ENCODE results near the gene C2orf66.

Gene C2orf66

DNA sequence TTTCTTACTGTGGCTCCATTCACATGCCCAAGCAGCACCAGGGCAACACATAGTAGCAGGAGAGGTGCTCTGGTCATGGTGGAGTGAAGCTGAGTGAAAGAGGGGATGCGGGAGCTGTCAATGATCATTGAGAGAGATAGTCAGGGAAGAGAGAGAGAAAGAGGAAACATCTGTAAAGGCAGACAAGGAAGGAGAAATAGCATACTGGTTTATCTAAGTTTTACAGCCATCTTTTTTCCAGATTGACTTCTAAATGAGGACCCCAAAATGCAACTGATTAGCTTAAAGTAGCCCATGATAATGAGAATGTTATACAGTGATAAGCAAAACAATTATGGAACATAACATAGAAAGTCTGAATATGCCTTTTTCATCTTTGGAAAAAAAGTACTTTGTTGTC is at the start of gene C2orf66:
Gene C2orf66 (minus strand): TSS at position 96 of the 400 bp plus-strand sequence. CDS start 19 bp downstream, at position 77.
- DNase-seq (ENCODE audit: low read depth, low spot score), result no peak

GRCh38 chr2:196854629-196855028 is 45.5 kb upstream of the C2orf66 start:
- DNase-seq (ENCODE audit: low read depth, low spot score), result no peak

DNA sequence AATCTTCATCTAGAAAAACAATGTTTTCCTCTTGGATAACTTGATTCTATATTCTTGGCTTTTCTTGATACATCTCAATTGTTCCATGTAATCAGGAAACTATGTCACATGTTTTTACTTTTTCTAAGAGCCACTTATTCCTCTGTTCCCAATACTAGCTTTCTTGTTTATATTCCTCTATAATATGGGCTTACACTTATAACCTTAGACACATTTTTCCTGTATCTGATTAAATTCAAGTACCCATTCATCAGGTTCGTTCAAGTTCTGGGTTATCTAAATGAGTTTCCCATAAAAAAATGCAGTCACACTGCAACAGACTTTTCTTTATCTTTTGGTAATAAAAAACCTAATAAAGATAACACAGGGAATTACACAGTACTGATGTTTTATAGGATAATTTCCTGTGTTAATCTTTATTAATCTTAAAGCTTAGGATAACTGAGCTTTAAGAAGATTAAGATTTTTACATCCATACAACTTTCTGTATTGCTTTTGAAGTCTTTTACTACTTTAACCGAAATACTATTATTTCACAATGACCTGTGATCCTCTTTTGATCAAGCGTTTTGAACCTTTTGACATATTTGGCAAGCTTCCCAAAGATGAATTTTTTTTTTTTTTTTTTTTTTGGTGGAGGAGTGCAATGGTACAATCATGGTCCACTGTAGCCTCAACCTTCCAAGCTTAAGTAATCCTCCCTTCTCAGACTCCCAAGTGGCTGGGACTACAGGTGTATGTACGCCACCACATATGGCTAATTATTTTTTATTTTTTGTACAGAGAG is 44.3 kb upstream of the C2orf66 start:
- DNase-seq (ENCODE audit: low read depth, low spot score), result no peak

GRCh38 chr2:196851088-196851487 is 41.9 kb upstream of the C2orf66 start:
- DNase-seq (ENCODE audit: low read depth, low spot score), result no peak

DNA sequence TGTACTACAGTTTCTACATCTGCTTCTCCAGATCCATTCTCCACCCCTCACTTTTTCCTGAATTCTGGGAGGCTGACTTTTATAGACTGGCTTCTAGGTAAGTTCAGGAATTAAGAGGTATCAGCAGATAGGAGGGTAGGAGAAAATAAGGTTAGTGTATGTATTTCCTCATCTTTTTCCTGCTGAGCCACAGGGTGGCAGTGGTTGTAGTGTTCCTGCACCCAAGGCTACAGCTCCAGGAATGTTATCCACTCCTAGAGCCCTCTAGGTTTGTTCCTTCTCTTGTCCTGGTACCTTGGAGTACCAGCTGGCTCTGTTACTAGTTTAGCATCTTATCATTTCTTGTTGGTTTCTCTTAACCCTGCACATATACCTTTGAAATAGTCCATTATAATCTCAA is 40.7 kb upstream of the C2orf66 start:
- no peak for DNase-seq (ENCODE audit: low read depth, low spot score)

DNA sequence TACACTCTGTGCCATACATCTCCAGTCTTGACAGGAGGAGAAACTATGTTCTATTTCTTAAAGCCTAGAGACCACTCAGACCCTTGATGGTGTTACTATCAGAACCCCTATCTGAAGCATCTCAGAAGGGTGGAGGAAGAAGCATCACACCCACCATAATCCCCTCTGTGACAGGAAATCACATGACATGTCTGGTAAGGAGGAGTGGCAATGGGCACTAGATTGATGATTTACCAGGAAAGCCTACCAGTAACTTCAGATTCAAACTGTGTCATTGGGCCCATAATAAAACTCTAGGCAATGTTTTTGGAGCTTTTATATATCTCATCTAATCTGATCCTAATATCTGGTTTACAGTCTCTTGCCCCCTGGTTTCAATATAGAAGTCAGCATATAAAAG is 37.1 kb upstream of the C2orf66 start:
- no peak for DNase-seq (ENCODE audit: low read depth, low spot score)

- no peak for DNase-seq (ENCODE audit: low read depth, low spot score)
Measured at GRCh38 chr2:196845371-196845770, 36.2 kb upstream of the C2orf66 start.

- no peak for DNase-seq (ENCODE audit: low read depth, low spot score)
Measured at GRCh38 chr2:196840171-196840570, 31.0 kb upstream of the C2orf66 start.

- DNase-seq (ENCODE audit: low read depth, low spot score), result no peak
Measured at GRCh38 chr2:196839574-196839973, 30.4 kb upstream of the C2orf66 start.

DNA sequence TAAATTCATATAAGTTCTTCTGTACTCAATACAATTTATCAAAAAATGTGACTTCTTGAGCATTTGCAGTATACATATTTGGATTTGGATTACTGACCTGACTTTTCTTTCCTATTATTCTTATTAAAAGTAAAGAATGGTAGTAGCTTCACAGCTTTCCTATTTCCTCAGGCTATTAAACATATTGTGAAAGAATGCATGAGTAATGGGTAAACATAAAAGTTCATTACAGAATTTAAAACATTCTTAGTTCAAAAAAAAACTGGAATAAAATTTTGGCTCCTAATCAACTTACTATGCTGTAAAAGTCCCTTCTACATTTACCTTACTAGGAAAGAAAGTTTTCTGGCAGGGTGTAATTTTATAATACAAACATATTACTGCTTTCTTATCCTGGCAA is 27.3 kb upstream of the C2orf66 start:
- DNase-seq (ENCODE audit: low read depth, low spot score), result no peak

DNA sequence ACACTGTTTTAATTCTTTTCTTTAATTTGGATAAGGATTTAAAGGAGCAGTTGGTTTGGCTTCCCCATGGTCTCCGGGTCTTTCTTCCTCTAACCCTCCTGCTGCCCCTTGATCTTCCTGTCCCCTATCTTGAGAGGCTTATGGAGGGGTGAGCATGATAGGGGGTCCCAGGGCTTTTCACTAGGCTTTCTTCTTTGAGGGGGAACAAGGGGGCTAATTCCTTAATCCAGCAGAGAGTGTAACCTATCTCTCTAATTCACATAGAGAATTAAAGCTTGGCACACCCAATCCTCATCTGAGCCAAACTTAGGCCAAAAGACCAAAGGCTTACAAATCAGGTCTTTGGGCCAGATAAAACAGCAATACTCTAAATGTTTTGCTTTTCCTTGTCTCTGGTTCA is 21.5 kb upstream of the C2orf66 start:
- DNase-seq (ENCODE audit: low read depth, low spot score), result no peak

- no peak for DNase-seq (ENCODE audit: low read depth, low spot score)
Measured at GRCh38 chr2:196827356-196827755, 18.2 kb upstream of the C2orf66 start.

GRCh38 chr2:196823750-196824522 is 14.8 kb upstream of the C2orf66 start:
- DNase-seq (ENCODE audit: low read depth, low spot score), result no peak

- DNase-seq (ENCODE audit: low read depth, low spot score), result no peak
Measured at GRCh38 chr2:196821195-196821594, 12.0 kb upstream of the C2orf66 start.

DNA sequence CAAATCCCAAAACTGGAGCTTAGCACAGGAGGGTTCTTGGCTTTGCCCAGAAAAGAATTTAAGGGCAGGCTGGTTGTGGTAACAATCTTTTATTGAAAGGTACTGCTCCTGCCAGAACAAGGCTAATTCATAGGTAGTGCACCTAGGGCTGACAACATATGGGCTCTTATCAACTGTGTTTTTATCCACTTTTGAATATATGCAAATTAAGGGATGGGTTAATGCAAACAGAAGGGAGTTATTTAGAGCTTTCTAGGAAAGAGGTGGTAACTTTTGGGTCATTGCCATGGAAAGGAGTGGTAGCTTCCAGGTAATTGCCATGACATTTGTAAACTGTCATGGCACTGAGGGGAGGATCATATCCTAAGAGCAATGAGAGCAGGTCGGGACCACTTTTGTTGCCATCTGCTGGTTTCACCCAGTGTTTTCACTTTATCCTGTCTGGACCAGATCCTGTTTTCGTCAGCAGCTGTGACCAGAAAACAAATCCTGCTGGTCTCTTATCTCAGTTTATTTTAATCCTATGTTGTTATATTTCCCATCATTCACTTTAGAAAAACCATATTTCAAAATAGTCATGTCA is 981 bp downstream of the C2orf66 start:
- no peak for DNase-seq (ENCODE audit: low read depth, low spot score)

DNA sequence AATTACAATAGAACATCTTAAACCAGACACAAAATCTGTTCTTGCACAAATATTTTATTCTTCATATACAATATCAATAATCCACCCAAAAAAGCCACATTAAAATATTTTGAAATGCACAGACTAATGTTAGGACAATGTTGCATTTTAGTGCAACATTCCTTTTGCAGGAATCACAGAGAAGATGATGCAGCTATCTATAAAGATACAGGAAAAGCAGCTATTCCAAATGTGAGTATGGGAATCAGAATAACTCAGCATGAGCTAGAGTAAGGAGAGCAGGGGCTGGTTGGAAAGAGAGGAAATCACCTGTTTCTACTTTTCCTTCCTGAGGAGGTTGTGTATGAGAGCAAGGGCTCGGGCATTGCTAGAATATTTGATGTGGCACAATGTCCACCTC is 4.8 kb downstream of the C2orf66 start:
- no peak for DNase-seq (ENCODE audit: low read depth, low spot score)

GRCh38 chr2:196802401-196802800 is 6.8 kb downstream of the C2orf66 start:
- DNase-seq (ENCODE audit: low read depth, low spot score), result no peak

GRCh38 chr2:196801674-196802261 is 7.4 kb downstream of the C2orf66 start:
- no peak for DNase-seq (ENCODE audit: low read depth, low spot score)

- no peak for DNase-seq (ENCODE audit: low read depth, low spot score)
Measured at GRCh38 chr2:196798980-196799379, 10.2 kb downstream of the C2orf66 start.

DNA sequence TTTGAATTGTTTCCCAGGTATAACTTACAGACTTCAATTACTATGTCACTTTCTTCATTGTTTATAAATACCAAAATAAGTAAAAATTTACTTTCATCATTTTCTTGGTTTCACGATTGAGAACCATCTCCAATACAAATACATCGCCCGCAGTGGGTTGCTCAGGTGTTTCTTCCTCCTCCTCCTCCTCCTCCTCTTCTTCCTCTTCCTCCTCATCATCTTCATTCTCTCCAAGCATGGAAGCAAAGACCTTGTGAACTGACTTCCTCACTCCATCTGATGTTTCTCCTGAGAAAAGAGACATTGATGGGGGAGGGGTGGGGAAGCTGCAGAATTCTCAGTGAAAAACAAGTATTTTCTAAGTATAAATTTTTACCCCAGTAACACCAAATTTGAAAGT is 16.3 kb downstream of the C2orf66 start:
- no peak for DNase-seq (ENCODE audit: low read depth, low spot score)

- no peak for DNase-seq (ENCODE audit: low read depth, low spot score)
Measured at GRCh38 chr2:196783431-196784094, 25.6 kb downstream of the C2orf66 start.

GRCh38 chr2:196767101-196767500 is 42.1 kb downstream of the C2orf66 start:
- no peak for DNase-seq (ENCODE audit: low read depth, low spot score)

Data from iPS DF 19.7 (cell line).